HG02798 (cell line): Measurements from ENCODE around the gene CCDC3.

Experiments
- ATAC-seq: cut with Tn5 transposase; IDR thresholded peaks from one replicate; pipeline ENCODE4 v1.9.1; 2021; ENCODE audit warnings: mild to moderate bottlenecking; ENCODE audit not compliant: unreplicated experiment, poor library complexity

The CCDC3 gene

GRCh38 chr10:12934777-12935176 is 66.7 kb downstream of the CCDC3 start:
- ATAC-seq = no peak

- no peak for ATAC-seq
These were observed 72.1 kb downstream of the CCDC3 start for GRCh38 chr10:12929381-12929780.

- ATAC-seq = no peak
These were observed 72.9 kb downstream of the CCDC3 start for GRCh38 chr10:12928571-12928970.

DNA sequence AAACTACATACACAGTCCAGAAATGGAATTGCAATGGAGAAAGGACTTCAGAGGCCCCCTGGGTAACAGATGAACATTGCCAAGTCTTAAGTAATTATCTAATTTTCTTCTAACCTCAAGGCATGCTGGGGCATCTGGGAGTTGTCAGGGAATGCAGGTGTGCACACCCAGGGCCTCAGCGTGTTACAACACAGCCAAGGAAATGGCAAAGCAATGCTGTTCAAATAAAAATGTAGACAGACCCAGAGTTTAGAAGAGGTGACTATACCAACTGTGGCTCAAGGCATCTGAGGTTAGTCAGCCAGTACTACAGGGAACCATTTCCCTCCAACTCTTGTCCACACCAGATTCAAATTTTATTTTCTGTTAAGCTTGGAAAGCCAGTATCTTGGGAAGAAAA is 73.6 kb downstream of the CCDC3 start:
- no peak for ATAC-seq

GRCh38 chr10:12925845-12926244 is 75.7 kb downstream of the CCDC3 start:
- no peak for ATAC-seq

GRCh38 chr10:12924911-12925310 is 76.6 kb downstream of the CCDC3 start:
- no peak for ATAC-seq

DNA sequence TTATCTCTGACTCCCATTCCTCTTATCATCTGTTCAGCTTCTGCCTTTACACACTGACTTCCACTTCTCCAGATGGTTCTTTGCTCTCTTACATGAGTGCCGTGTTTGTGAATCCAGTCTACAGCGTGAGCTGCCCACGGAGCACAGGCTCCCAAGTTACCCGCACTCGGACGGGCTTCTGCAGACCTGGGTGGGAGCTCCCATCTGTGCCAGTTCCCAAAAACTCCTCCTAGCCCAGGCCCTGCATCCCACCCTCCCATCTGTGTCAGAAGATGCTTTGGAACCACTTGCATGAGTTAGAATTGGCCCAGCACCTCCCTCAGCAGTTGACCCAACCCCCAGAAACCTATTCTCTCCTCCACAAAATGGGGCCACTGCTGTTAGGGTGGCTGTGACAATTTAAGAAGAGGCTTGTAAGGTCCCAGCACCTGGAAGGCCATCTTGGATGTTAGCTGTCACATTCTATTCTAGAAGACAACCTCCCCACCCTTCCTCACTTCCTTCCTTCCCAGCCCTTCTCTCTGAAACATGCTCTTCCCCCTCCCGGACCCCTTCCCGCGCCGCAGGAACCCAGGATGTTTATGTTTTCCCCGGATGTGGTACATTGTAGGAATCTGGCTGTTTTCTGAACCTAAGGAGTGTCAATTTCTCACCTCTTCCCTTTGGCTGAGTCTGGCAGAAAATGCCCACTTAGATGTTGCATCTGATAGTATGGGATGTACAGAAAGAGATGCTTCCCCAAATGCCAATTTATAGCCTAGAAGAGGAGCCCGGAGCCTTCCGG is 79.2 kb downstream of the CCDC3 start:
- no peak for ATAC-seq

DNA sequence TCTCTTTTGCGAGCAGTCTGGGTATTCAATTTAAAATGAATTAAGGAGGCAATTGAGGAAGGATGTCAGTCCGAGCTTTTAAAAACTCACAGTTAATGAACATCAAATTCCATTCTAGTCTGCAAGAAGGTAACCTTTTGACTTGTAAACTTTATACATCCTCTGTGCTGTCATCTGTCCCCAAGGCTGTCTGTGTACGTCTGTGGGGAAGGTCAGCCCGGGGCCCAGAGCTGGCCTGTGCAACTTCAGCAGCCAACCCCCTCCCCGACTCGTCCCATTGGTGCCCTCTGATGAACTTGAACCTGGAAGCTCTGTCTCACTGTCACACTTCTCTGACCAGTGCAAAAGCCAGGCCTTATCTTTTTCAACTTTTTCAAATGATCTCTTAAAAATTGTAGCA is 80.3 kb downstream of the CCDC3 start:
- no peak for ATAC-seq

DNA sequence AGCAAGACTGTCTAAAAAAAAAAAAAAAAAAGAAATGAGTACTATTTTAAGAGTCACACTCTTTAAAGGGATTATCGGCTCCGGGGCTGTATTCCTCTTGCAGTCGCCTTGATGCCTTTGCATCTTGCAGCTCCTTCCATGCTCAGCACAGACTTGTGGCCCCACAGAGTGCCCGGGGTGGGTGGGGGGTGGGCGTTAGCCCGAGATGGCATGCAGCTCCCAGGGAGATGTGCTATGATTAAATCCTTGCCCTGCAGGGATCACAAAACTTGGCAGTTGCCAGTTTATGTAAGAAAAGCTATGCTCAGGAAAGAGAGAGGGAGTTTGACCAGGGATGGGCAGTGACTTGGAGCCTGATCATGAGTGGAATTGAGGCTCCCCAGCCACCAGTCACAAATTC is 81.9 kb downstream of the CCDC3 start:
- ATAC-seq = no peak

DNA sequence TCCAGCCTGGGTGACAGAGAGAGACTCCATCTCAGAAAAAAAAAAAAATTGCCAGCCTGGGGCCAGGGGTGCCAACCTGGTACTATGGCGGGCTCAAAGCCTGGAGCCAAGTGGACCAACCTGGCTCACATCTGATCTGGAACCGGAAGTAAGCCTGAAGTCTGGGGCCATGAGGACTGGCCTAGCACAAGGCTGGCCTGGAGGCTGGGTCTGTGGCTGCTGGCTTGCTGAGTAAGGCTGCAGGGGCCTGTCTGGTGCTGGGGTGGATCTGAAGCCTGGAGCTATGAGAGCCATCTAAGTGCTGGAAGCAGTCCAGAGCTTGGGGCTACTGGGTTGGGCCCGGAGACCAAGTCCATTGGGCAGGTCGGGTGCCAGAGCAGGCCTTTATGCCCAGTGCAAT is 84.9 kb downstream of the CCDC3 start:
- no peak for ATAC-seq

- ATAC-seq = no peak
These were observed 85.8 kb downstream of the CCDC3 start for GRCh38 chr10:12915637-12916168.

- ATAC-seq = no peak
These were observed 87.4 kb downstream of the CCDC3 start for GRCh38 chr10:12914111-12914510.

GRCh38 chr10:12911795-12912194 is 89.7 kb downstream of the CCDC3 start:
- ATAC-seq = no peak

DNA sequence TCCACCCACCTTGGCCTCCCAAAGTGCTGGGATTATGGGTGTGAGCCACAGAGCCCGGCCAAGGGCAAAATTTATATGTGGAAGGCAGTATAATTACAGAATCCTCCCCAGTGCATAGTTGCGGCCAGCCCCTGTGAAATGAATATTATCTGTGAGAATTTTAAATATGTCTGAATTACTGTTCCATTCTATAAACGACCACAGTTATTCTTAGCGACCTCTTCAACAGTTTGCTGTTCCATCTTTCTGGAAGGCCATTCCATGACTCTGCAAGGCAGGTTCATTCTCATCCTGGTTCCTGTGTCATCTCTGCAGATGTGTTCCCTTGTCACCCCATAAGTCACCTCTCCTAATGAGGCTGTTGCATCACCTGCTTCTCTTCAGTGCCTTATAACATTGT is 90.7 kb downstream of the CCDC3 start:
- no peak for ATAC-seq

DNA sequence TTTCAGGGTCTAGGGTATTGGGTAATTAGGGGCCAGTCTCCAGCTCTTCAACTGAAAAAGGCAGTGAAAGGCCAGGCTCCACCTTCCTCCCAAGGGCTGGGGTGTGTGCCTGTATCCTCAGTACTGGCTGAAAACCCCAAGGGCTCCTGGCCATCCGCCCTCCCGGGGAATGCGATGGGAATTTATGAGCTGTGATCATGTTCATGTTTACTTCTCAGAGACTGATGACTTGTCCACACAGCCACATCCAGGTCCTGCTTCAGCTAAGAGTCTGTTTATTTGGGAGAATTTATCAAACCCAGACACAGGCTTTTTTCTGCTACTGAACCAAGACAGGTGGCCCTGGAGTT is 91.7 kb downstream of the CCDC3 start:
- no peak for ATAC-seq

GRCh38 chr10:12909182-12909835 is 92.2 kb downstream of the CCDC3 start:
- ATAC-seq = no peak

GRCh38 chr10:12908773-12909172 is 92.7 kb downstream of the CCDC3 start:
- no peak for ATAC-seq

DNA sequence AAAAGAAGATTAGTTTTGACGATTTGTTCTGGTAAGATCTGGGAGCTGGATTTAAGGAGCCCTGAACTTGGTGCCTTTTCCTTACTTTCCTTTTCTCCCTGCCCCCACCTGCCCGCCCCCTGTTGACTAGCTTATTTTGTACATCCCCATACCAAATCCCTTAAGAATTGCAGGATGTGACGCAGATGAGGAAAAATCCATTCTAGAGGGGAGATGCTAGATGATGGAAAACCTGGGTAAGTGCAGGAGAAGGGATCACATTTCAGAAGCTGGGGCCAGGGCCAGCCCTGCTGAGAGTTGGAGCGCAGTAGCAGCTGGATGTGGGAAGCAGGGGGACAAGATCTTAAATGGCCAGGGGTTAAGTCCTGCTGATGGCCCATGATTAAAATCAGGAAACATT is 93.9 kb downstream of the CCDC3 start:
- no peak for ATAC-seq

GRCh38 chr10:12906051-12906541 is 95.4 kb downstream of the CCDC3 start:
- no peak for ATAC-seq

DNA sequence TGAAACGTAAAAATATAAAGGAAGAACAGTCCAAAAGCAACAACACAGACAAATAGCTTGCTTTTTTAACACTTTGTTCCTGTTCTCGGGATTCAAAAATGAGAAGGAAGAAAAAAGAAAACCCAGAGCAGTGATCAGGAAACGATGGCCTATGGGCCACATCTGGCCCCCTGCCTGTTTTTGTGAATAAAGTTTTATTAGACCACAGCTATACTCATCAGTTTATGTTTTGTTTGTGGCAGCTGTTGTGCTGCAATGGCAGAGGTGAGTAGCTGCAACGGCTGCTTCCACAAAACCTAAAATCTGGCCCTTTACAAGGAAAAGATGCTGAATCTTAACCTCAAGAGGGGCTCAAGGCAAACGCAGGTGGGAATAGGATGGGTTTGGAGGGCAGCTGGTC is 96.4 kb downstream of the CCDC3 start:
- ATAC-seq = no peak

GRCh38 chr10:12902851-12903358 is 98.6 kb downstream of the CCDC3 start:
- no peak for ATAC-seq
